Stimulated activated CD8-positive, alpha-beta memory T cell treated with anti-CD3 and anti-CD28 coated beads, Interleukin-7, amount 100 ng/mL, for 24 hours (primary cell): Measurements from ENCODE around the gene SRSF6.
A peak's percentile ranks its signal among the peaks of the same experiment; 100 is the strongest.
"Not testable (repeated sequence)": the region's sequence is repeated elsewhere in the genome, so short reads cannot be mapped to it uniquely, and the experiment has no call there.

Source experiments
- DNase-seq: peaks from one replicate; pipeline ENCODE4 v3.0.0-alpha.2; 2020; ENCODE audit warnings: low read depth

Gene SRSF6

GRCh38 chr20:43448748-43449535, 8.8 kb upstream of the SRSF6 start:
- DNase-seq: no peak

- no peak for DNase-seq
These were observed 6.6 kb upstream of the SRSF6 start for GRCh38 chr20:43450841-43451799.

GRCh38 chr20:43452404-43453126, 5.1 kb upstream of the SRSF6 start:
- no peak for DNase-seq

GRCh38 chr20:43456252-43456651, 1.4 kb upstream of the SRSF6 start:
- DNase-seq: not testable (repeated sequence)

- peak; percentile 64 for DNase-seq
These were observed 672 bp upstream of the SRSF6 start for GRCh38 chr20:43456809-43457639.

- no peak for DNase-seq
These were observed 777 bp downstream of the SRSF6 start for GRCh38 chr20:43458422-43458924.

GRCh38 chr20:43459022-43459942, 1.6 kb downstream of the SRSF6 start:
- DNase-seq: no peak

- DNase-seq: no peak
These were observed 2.6 kb downstream of the SRSF6 start for GRCh38 chr20:43460172-43460829.

- no peak for DNase-seq
These were observed 3.1 kb downstream of the SRSF6 start for GRCh38 chr20:43460830-43461200.

- no peak for DNase-seq
These were observed 4.4 kb downstream of the SRSF6 start for GRCh38 chr20:43461894-43462659.

GRCh38 chr20:43462660-43463526, 5.2 kb downstream of the SRSF6 start:
- DNase-seq: no peak

GRCh38 chr20:43463527-43464218, 6.0 kb downstream of the SRSF6 start:
- DNase-seq: no peak

- no peak for DNase-seq
These were observed 6.6 kb downstream of the SRSF6 start for GRCh38 chr20:43464219-43464790.

GRCh38 chr20:43465625-43465943, 7.9 kb downstream of the SRSF6 start:
- DNase-seq: no peak

- DNase-seq: no peak
These were observed 9.9 kb downstream of the SRSF6 start for GRCh38 chr20:43467589-43467988.

GRCh38 chr20:43472671-43473380, 15.1 kb downstream of the SRSF6 start:
- no peak for DNase-seq

- no peak for DNase-seq
These were observed 15.6 kb downstream of the SRSF6 start for GRCh38 chr20:43473381-43473704.
